ENCODE results near the gene COL7A1. TPM values are rescaled to one million over a fixed set of nuclear protein-coding genes. Genes with fewer than 3 reads are reported as not detected.

Gene COL7A1
- total RNA-seq, 1 donor from 2014 or later, result 32.3 TPM

DNA sequence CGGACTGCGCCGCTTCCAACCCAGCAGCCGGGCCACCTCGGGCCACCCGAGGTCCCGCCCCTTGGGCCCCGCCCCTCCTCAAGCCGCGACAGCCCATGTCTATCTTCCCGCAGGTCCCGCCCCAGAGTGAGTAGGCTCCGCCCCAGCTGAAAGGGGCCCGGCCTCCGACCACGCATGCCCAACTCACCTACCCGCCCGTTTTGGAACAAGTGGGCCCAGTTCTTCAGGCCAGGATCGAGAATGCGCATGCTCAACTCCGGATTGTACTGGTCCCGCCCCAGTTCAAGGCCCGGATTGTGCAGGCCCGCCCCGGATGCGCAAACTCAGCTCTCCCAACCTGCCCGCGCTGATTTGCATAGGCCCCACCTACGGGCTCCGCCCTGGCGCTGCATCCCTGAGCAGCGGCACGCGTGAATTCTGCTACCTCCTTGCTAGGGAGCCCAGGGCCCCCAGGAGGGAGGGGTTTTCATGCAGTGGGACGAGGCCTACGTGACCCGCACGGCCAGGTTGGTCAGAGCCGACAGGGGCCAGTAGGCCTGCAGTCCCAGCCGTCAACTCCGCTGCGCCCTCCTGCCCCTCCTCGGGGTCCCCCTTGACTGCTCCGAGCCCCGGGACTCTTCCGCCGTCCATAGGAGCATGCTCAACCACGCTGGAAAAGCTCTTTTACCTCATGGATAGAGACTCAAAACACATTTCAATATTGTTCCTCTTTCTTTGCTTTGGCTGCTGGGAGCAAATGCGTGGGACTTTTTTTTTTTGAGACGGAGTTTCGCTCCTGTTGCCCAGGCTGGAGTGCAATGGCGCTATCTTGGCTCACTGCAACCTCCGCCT is 38.1 kb downstream of the COL7A1 start, which contains the start of gene PFKFB4:
Gene PFKFB4, minus strand, starts transcription at position 8 of the 831 bp plus-strand sequence. CDS start 26 bp downstream, outside the sequence.
- peak; percentile 98 for DNase-seq (ENCODE audit: extremely low spot score, unreplicated experiment)
- peak within 1 kb of the TSS; percentile 96 for H3K4me3 Mint-ChIP-seq
- peaks cover 43% of the 10 kb centered on the region for H3K4me1 Mint-ChIP-seq (ENCODE audit: unreplicated experiment)
- no peaks in the 10 kb centered on the region for H3K9me3 Mint-ChIP-seq
- H3K36me3 Mint-ChIP-seq, result no peaks in the 10 kb centered on the region
- H3K27ac Mint-ChIP-seq, result peak within 1 kb of the TSS; percentile 90
- TF ChIP-seq, protein P1, sequence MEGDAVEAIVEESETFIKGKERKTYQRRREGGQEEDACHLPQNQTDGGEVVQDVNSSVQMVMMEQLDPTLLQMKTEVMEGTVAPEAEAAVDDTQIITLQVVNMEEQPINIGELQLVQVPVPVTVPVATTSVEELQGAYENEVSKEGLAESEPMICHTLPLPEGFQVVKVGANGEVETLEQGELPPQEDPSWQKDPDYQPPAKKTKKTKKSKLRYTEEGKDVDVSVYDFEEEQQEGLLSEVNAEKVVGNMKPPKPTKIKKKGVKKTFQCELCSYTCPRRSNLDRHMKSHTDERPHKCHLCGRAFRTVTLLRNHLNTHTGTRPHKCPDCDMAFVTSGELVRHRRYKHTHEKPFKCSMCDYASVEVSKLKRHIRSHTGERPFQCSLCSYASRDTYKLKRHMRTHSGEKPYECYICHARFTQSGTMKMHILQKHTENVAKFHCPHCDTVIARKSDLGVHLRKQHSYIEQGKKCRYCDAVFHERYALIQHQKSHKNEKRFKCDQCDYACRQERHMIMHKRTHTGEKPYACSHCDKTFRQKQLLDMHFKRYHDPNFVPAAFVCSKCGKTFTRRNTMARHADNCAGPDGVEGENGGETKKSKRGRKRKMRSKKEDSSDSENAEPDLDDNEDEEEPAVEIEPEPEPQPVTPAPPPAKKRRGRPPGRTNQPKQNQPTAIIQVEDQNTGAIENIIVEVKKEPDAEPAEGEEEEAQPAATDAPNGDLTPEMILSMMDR (conservative IDR thresholded peaks at IDR 0.05), result peak; percentile 42
- H3K27me3 Mint-ChIP-seq, result no peaks in the 10 kb centered on the region

DNA sequence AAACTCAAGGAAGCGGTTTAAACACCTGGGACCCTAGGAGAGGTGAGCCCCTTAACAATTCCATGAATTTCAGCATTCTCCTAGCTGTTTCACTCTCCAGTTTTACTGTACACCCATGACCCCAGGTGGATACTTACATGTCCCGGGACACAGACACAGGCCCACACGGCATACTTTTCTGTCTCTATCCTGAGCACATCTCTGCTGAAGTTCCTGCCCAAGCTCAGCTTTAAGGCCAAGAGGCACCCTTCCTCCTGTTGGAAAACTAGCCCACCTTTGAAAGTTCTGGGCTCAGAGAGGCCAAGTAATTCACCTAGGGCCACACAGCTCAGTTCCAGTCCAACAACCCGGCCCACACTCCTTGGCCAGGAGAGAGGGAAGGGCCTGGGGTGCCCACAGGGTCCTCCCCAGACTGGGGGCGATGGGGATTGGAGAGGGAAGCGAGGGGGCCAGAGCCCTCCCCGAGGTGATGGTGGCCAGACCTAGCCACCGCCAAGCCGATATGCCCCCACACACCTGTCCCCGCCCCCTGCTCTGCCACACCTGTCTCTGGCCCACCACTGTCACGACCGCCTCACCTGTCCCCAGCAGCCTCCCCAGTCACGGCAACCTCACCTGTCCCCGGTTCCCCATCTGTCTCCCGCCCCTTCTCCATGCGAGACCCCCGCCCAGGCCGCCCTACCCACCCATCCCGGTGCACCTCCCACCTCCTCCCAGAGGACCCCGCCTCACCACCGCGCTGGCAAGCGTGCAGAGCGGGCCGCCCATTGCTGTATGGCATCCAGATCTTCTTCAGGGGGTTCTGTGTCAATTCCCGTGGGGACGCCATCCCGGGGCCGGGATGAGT is 39.0 kb downstream of the COL7A1 start:
- Mint-ChIP-seq H3K4me3 (peak overlapping the region; percentile 96), H3K36me3 (no peaks in the 10 kb centered on the region), H3K4me1 (ENCODE audit: unreplicated experiment) (peaks cover 41% of the 10 kb centered on the region), H3K9me3 (no peaks in the 10 kb centered on the region), H3K27me3 (no peaks in the 10 kb centered on the region), H3K27ac (peak overlapping the region; percentile 90)
- no peak for DNase-seq (ENCODE audit: extremely low spot score, unreplicated experiment)
- TF ChIP-seq, protein P1 (conservative IDR thresholded peaks at IDR 0.05), result no peak

DNA sequence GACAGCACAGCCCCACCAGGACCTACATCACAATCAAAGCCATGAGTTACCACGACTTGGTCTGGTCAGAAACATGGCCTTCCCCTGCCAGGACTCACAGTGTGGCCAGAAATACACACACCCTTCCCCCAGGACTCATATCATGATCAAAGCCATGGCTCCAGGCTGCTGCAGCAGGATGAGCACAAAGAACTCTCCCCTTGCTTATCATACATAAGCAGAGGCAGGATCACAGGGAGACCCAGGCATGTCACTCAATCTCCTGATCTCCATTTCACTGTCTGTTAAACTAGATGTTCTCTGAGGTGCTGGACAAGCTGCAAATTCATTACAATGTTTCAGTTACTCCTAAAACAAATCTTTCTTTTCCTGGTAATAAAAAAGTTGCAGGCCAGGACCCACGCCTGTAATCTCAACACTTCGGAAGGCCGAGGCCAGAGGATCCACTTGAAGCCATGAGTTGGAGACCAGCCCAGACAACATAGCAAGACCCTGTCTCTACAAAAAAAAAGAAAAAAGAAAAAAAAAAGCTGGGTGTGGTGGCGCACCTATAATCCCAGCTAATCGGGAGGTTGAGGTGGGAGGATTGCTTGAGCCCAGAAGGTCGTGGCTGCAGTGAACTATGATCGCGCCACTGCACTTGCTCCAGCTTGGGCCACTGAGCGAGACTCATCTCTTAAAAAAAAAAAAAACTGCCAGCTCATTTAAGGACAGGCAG is 39.7 kb downstream of the COL7A1 start:
- H3K4me1 Mint-ChIP-seq (ENCODE audit: unreplicated experiment), result peaks cover 39% of the 10 kb centered on the region
- peak overlapping the region; percentile 77 for H3K27ac Mint-ChIP-seq
- peaks cover 3% of the 10 kb centered on the region for H3K36me3 Mint-ChIP-seq
- H3K27me3 Mint-ChIP-seq, result no peaks in the 10 kb centered on the region
- peak overlapping the region; percentile 96 for H3K4me3 Mint-ChIP-seq
- H3K9me3 Mint-ChIP-seq, result no peaks in the 10 kb centered on the region
- TF ChIP-seq, protein P1 (conservative IDR thresholded peaks at IDR 0.05), result no peak
- DNase-seq (ENCODE audit: extremely low spot score, unreplicated experiment), result no peak

DNA sequence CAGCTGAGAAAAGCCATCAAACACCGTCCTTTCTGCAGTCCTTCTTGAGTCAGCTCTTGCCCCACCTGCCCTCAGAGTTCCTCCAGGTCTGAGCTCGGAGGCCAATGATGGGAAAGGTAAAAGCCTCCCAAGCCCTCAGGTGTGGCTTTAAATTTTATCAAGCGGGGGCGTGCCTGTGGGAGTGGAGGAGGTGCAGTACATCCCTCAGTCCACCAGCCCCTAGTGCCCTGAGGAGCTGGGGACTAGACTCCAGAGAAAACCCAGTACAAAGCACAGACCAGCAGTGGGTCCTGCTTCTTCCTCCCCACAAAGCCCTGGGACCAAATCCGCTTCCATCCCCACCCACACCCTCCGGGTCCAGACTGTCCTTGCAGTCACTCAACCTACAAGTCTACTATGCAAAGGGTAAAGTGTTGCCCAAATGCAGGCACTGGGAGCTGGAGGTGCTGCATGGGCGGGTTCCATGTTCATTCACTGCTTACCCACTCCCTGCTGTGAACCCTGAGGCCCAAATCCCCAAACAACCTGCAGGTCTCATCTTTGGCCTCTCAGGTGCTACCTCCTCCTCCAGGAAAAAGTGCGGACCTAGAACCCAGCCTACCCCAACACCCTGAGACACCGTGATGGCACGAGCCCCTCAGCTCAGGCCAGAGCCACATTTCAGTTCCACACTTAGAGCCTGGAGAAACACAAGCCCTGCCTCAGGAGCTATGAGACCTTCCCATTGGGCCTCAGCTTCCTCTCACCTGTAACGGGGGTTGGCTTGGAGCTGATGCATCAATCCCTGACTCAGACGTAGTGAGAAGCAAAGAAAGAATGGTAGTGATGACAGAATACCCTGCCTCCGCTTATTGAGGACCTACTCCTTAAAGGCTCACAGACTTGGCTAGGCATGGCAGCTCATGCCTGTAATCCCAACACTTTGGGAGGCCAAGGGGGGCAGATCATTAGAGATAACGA is 41.0 kb downstream of the COL7A1 start:
- TF ChIP-seq, protein P1 (conservative IDR thresholded peaks at IDR 0.05), result no peak
- Mint-ChIP-seq H3K4me3 (peak overlapping the region; percentile 36), H3K27ac (no peak overlapping the region), H3K36me3 (peaks cover 3% of the 10 kb centered on the region), H3K9me3 (no peaks in the 10 kb centered on the region), H3K27me3 (no peaks in the 10 kb centered on the region), H3K4me1 (ENCODE audit: unreplicated experiment) (peaks cover 27% of the 10 kb centered on the region)
- no peak for DNase-seq (ENCODE audit: extremely low spot score, unreplicated experiment)
